Adrenal gland (tissue), 12 donors: ENCODE results near the gene PTPRJ. TPM values are rescaled to one million over a fixed set of nuclear protein-coding genes. Genes with fewer than 3 reads are reported as not detected.

Experiments
- DNase-seq, 7 donors: peaks; one replicate each; pipeline ENCODE4 v3.0.0-alpha.2; 2019 to 2020
- H3K27ac ChIP-seq, 5 donors: fragments of 200-600 bp; sonication (generic) in 4 of 5; 1 replicate in 3 of 5; 2 replicates in 2 of 5; pipeline versions ENCODE4 v1.5.1 to v1.8.0; 2016 to 2020; ENCODE audit warnings: mild to moderate bottlenecking in 1 of 5
- H3K27me3 ChIP-seq: fragments of 200-600 bp; 2 replicates; pipeline ENCODE4 v1.8.0; 2021
- H3K36me3 ChIP-seq, 2 donors: fragments of 200-600 bp; replicated peaks in 1 of 2; 1 replicate in 1 of 2; 2 replicates in 1 of 2; pipeline versions ENCODE4 v1.5.1 to v1.8.0; 2018 to 2022
- H3K4me1 ChIP-seq, 2 donors: fragments of 200-600 bp; replicated peaks in 1 of 2; 1 replicate in 1 of 2; 2 replicates in 1 of 2; pipeline versions ENCODE4 v1.5.1 to v1.8.0; 2018 to 2021
- H3K4me3 ChIP-seq, 4 donors: fragments of 200-600 bp; sonication (generic) in 3 of 4; one replicate each; pipeline ENCODE4 v1.5.1; 2016 to 2018
- H3K9me3 ChIP-seq, 3 donors: fragments of 200-600 bp; sonication (generic) in 1 of 3; replicated peaks in 1 of 3; 1 replicate in 2 of 3; 2 replicates in 1 of 3; pipeline versions ENCODE4 v1.5.1 to v1.8.0; 2016 to 2021
- CTCF ChIP-seq, 6 experiments: fragments of 450-650 bp in 4 of 6; fragments of 200-600 bp in 2 of 6; sonication (generic) in 1 of 6; IDR thresholded peaks; 1 replicate in 5 of 6; 2 replicates in 1 of 6; pipeline versions ENCODE4 v1.5.1 to v1.8.0; 2016 to 2021; ENCODE audit warnings: antibody characterized with exemption in 6 of 6, mild to moderate bottlenecking in 2 of 6, moderate library complexity in 1 of 6
- POLR2A ChIP-seq, 2 donors: fragments of 450-650 bp; IDR thresholded peaks; one replicate each; pipeline ENCODE4 v1.6.1; 2017; ENCODE audit warnings: antibody characterized with exemption in 2 of 2, mild to moderate bottlenecking in 2 of 2, moderate library complexity in 1 of 2
- whole genome bisulfite sequencing, 4 donors: extraction: QIAGEN DNeasy Blood & Tissue Kit in 2 of 4; methylation state at CpG; one replicate each; pipeline versions ENCODE4 v1.1.5 to v1.1.7; 2013 to 2017; 5-methylcytosine and 5-hydroxymethylcytosine counted together
- intact Hi-C, 2 donors: fragments of 100-400 bp; cut with DNase I; formaldehyde crosslinking; loops; one replicate each; pipeline versions ENCODE4 v1.14.1 to v1.15.0; 2022 to 2023
- polyA plus RNA-seq, 3 donors: library from polyadenylated mRNA; stranded (reverse); fragments of 200-250 nt in 2 of 3; fragments of 350-450 nt in 1 of 3; fragmentation: Illumina TruSeq in 1 of 3; extraction: RNeasy Lipid Tissue Mini Kit (QIAGEN cat#74804) in 1 of 3; gene quantifications; one replicate each; pipeline ENCODE4 v1.2.3, GENCODE V29; 2013 to 2014
- total RNA-seq, 9 donors: library from RNA; depleted of rRNA in 4 of 9; stranded (reverse); fragments of >200 nt in 4 of 9; fragments of 120-200 nt in 1 of 9; fragmentation: NEBNext Ultra II Directional in 1 of 9; extraction: Animal tissue kit (Norgen Biotek cat#: 25700) in 1 of 9; gene quantifications; one replicate each; pipeline versions ENCODE4 v1.1.0 to v1.2.4, GENCODE V29; 2013 to 2023
- donor health status: healthy with polysubstance abuse.
- donor health status: Bipolar disorder and iron deficiency.
- donor health status: DM: yes; HTN: yes; CAD: no.
- donor health status: DM: no; HTN: no; CAD: no.
- donor health status: DM: no; HTN: no; CAD: no.
- donor health status: DM: yes; HTN: yes; CAD: no.

The PTPRJ gene
- total and polyA plus RNA-seq, 12 donors: 1.4 to 16.9 (median 10.2) TPM

- 76 to 94% (median 84%) methylated on average over 4 of the region's 4 CpGs for WGBS, 4 donors
- intact Hi-C loops: no loop called here
- Histone ChIP-seq H3K36me3 (no peaks in the 10 kb centered on the region), H3K27me3 (no peaks in the 10 kb centered on the region), H3K4me3 (no peak overlapping the region), H3K4me1 (no peaks in the 10 kb centered on the region), H3K27ac (no peak overlapping the region), H3K9me3 (no peaks in the 10 kb centered on the region)
- DNase-seq: no peak
- TF ChIP-seq POLR2A (IDR thresholded peaks at IDR 0.05) (no peak), CTCF (IDR thresholded peaks at IDR 0.05) (no peak)
Measured at GRCh38 chr11:47955061-47955755, 25.2 kb upstream of the PTPRJ start.

- H3K27me3 ChIP-seq: no peaks in the 10 kb centered on the region
- no peak for DNase-seq
- intact Hi-C loops: no loop called here
- TF ChIP-seq CTCF (IDR thresholded peaks at IDR 0.05): no peak
- TF ChIP-seq POLR2A (IDR thresholded peaks at IDR 0.05): no peak
- WGBS, 4 donors: 93 to 99% (median 97%) methylated on average over 6 of the region's 6 CpGs
- H3K4me3 ChIP-seq: no peak overlapping the region
- H3K4me1 ChIP-seq: no peaks in the 10 kb centered on the region
- no peak overlapping the region for H3K27ac ChIP-seq
- H3K9me3 ChIP-seq: no peaks in the 10 kb centered on the region
- H3K36me3 ChIP-seq: no peaks in the 10 kb centered on the region
Measured at GRCh38 chr11:47960015-47960414, 20.3 kb upstream of the PTPRJ start.

DNA sequence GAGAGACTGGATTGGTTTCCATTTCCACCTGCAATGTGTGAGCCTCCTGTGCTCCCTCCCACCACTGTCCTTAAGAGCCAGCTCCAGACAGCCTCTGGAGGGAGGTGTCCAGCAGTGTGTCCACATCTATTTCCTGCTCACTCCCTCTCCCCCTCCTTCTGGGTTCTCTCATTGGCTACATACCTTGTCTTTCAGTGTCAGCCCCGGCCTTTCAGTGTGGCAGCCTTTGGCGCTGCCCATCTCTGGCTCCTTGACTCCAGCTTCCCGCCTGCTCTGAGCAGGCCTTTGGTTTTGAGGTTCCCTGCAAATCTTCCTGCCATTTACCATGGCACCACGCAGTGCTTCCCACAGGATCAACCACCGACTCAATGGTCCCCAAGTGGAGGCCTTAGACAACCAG lies 19.0 kb upstream of the PTPRJ start:
- Histone ChIP-seq H3K27me3 (no peaks in the 10 kb centered on the region), H3K36me3 (no peaks in the 10 kb centered on the region), H3K9me3 (no peaks in the 10 kb centered on the region), H3K4me1 (no peaks in the 10 kb centered on the region), H3K27ac (no peak overlapping the region), H3K4me3 (no peak overlapping the region)
- 91 to 100% (median 95%) methylated on average over 5 of the region's 5 CpGs for WGBS, 4 donors
- TF ChIP-seq CTCF (IDR thresholded peaks at IDR 0.05): no peak
- no peak for TF ChIP-seq POLR2A (IDR thresholded peaks at IDR 0.05)
- intact Hi-C loops: no loop called here
- DNase-seq: no peak

DNA sequence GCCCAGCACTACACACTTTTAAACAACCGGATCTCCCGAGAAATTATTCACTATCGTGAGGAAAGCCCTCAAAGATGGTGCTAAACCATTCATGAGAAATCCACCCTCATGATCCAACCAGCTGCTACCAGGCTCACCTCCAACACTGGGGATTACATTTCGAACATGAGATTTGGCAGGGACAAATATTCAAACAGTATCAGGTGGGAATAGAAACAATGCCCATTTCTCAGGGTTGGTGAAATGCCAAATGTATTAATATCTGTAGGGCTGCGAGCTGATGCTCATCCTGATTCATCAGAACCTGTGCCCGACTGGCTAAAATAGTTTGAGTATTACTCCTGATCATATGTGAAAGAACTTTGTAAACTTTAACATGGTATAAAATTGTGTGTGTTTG lies 15.8 kb upstream of the PTPRJ start:
- no peak for DNase-seq
- no peaks in the 10 kb centered on the region for H3K27me3 ChIP-seq
- TF ChIP-seq POLR2A (IDR thresholded peaks at IDR 0.05) (no peak), CTCF (IDR thresholded peaks at IDR 0.05) (no peak)
- no peaks in the 10 kb centered on the region for H3K9me3 ChIP-seq
- H3K36me3 ChIP-seq: no peaks in the 10 kb centered on the region
- no peaks in the 10 kb centered on the region for H3K4me1 ChIP-seq
- 83 to 89% (median 85%) methylated on average over 3 to 6 of the region's 6 CpGs for WGBS, 4 donors
- intact Hi-C loops: no loop called here
- H3K27ac ChIP-seq: no peak overlapping the region
- H3K4me3 ChIP-seq: no peak overlapping the region
